Loucy (cell line): ENCODE results near the gene NXF3.
"Not testable (repeated sequence)": the region's sequence is repeated elsewhere in the genome, so short reads cannot be mapped to it uniquely, and the experiment has no call there.

Experiments used
- H2AFZ ChIP-seq: fragments of 200-600 bp; sonication (generic); 2 replicates; pipeline ENCODE4 v1.6.0; 2016; ENCODE audit warnings: antibody characterized with exemption, mild to moderate bottlenecking, low read length, moderate library complexity
- H3F3A ChIP-seq: fragments of 200-600 bp; 2 replicates; pipeline ENCODE4 v1.6.0; 2016; ENCODE audit warnings: antibody characterized with exemption, low read depth, mild to moderate bottlenecking
- H3K27me3 ChIP-seq: fragments of 200-600 bp; sonication (generic); 2 replicates; pipeline ENCODE4 v1.6.1; 2014; ENCODE audit warnings: low read length, mild to moderate bottlenecking; ENCODE audit not compliant: insufficient read depth, poor library complexity, severe bottlenecking
- H3K36me3 ChIP-seq: fragments of 200-600 bp; sonication (generic); 2 replicates; pipeline ENCODE4 v1.6.1; 2016; ENCODE audit warnings: low read length; ENCODE audit not compliant: insufficient read depth
- H3K4me1 ChIP-seq: fragments of 200-600 bp; sonication (generic); 2 replicates; pipeline ENCODE4 v1.5.1; 2014; ENCODE audit warnings: low read length, mild to moderate bottlenecking; ENCODE audit not compliant: insufficient read depth, poor library complexity, severe bottlenecking
- H3K4me2 ChIP-seq: fragments of 200-600 bp; sonication (generic); 2 replicates; pipeline ENCODE4 v1.6.0; 2014; ENCODE audit warnings: antibody characterized with exemption, low read length, low read depth, mild to moderate bottlenecking; ENCODE audit not compliant: poor library complexity, severe bottlenecking
- H3K4me3 ChIP-seq: fragments of 200-600 bp; sonication (generic); 2 replicates; pipeline ENCODE4 v1.5.1; 2014; ENCODE audit warnings: low read length, mild to moderate bottlenecking, mixed read lengths; ENCODE audit not compliant: poor library complexity, severe bottlenecking
- H3K79me2 ChIP-seq: fragments of 200-600 bp; sonication (generic); 2 replicates; pipeline ENCODE4 v1.6.1; 2014; ENCODE audit warnings: low read length; ENCODE audit not compliant: insufficient read depth
- H3K9ac ChIP-seq: fragments of 200-600 bp; sonication (generic); 2 replicates; pipeline ENCODE4 v1.6.0; 2014; ENCODE audit warnings: mild to moderate bottlenecking, low read depth, low read length, moderate library complexity; ENCODE audit not compliant: poor library complexity, severe bottlenecking
- H3K9me2 ChIP-seq: fragments of 200-600 bp; sonication (generic); replicated peaks from 2 replicates; pipeline ENCODE4 v1.6.1; 2016; ENCODE audit warnings: low read depth, low read length, mixed read lengths
- H3K9me3 ChIP-seq: fragments of 200-600 bp; sonication (generic); 2 replicates; pipeline ENCODE4 v1.6.1; 2014; ENCODE audit warnings: mild to moderate bottlenecking, antibody characterized with exemption, low read length, low read depth; ENCODE audit not compliant: insufficient read depth
- H4K20me1 ChIP-seq: fragments of 200-600 bp; sonication (generic); 2 replicates; pipeline ENCODE4 v1.6.0; 2014; ENCODE audit warnings: antibody characterized with exemption, low read length, mild to moderate bottlenecking; ENCODE audit not compliant: insufficient read depth, poor library complexity, severe bottlenecking
- CTCF ChIP-seq: fragments of 200-600 bp; sonication (generic); conservative IDR thresholded peaks from 2 replicates; pipeline ENCODE4 v1.5.1; 2014; ENCODE audit warnings: mild to moderate bottlenecking, antibody characterized with exemption, low read length
- EZH2phosphoT487 ChIP-seq: fragments of 200-600 bp; IDR thresholded peaks from 2 replicates; pipeline ENCODE4 v1.6.1; 2018; ENCODE audit warnings: antibody characterized with exemption, mild to moderate bottlenecking, moderate library complexity, borderline replicate concordance

NXF3 gene

GRCh38 chrX:103092942-103093341 is at the start of gene NXF3:
Gene NXF3, minus strand, starts transcription at chrX:103093143. Its CDS starts 120 bp downstream, at chrX:103093023.
- Histone ChIP-seq H3K36me3 (no peaks in the 10 kb centered on the region), H2AFZ (peak within 1 kb of the TSS; percentile 84), H3K27me3 (no peaks in the 10 kb centered on the region), H3K9ac (no peak within 1 kb of the TSS), H3K9me3 (no peaks in the 10 kb centered on the region), H3F3A (no peaks in the 10 kb centered on the region), H3K79me2 (no peaks in the 10 kb centered on the region), H3K4me1 (peaks cover 9% of the 10 kb centered on the region), H3K4me3 (peak within 1 kb of the TSS; percentile 57), H3K9me2 (no peaks in the 10 kb centered on the region), H4K20me1 (no peaks in the 10 kb centered on the region), H3K4me2 (peak within 1 kb of the TSS; percentile 58)
- TF ChIP-seq EZH2phosphoT487 (no peak), CTCF (no peak)

GRCh38 chrX:103136528-103136927 is 43.6 kb upstream of the NXF3 start:
- not testable (repeated sequence) for H3K4me2 ChIP-seq, H4K20me1 ChIP-seq, H3K4me3 ChIP-seq, H3K9me2 ChIP-seq, H3K4me1 ChIP-seq, H3K27me3 ChIP-seq, H3K79me2 ChIP-seq, H3K9me3 ChIP-seq, H2AFZ ChIP-seq, H3K9ac ChIP-seq, H3F3A ChIP-seq, H3K36me3 ChIP-seq

- Histone ChIP-seq H3K4me3 (no peak overlapping the region), H3F3A (no peaks in the 10 kb centered on the region), H2AFZ (no peak overlapping the region), H4K20me1 (no peaks in the 10 kb centered on the region), H3K4me1 (peaks cover 8% of the 10 kb centered on the region), H3K9me2 (no peaks in the 10 kb centered on the region), H3K4me2 (no peak overlapping the region), H3K9me3 (no peaks in the 10 kb centered on the region), H3K36me3 (no peaks in the 10 kb centered on the region), H3K9ac (no peak overlapping the region), H3K27me3 (no peaks in the 10 kb centered on the region), H3K79me2 (no peaks in the 10 kb centered on the region)
- TF ChIP-seq CTCF: no peak
- TF ChIP-seq EZH2phosphoT487: no peak
Measured at GRCh38 chrX:103124284-103124683, 31.3 kb upstream of the NXF3 start.

- no peak overlapping the region for H3K4me2 ChIP-seq
- no peak for TF ChIP-seq EZH2phosphoT487
- TF ChIP-seq CTCF: no peak
Measured at GRCh38 chrX:103120748-103121147, 27.8 kb upstream of the NXF3 start.

GRCh38 chrX:103116970-103117369 is 24.0 kb upstream of the NXF3 start:
- not testable (repeated sequence) for H4K20me1 ChIP-seq, H3F3A ChIP-seq, H3K9me2 ChIP-seq, H3K36me3 ChIP-seq, H3K4me2 ChIP-seq, H3K27me3 ChIP-seq, H3K9me3 ChIP-seq, H3K4me1 ChIP-seq, H3K4me3 ChIP-seq, H2AFZ ChIP-seq, H3K9ac ChIP-seq, H3K79me2 ChIP-seq

More at GRCh38 chrX:103120748-103121147, 27.8 kb upstream of the NXF3 start:
- no peaks in the 10 kb centered on the region for H3K79me2 ChIP-seq
- no peaks in the 10 kb centered on the region for H3K9me2 ChIP-seq
- no peaks in the 10 kb centered on the region for H3K4me1 ChIP-seq
- H3K9me3 ChIP-seq: no peaks in the 10 kb centered on the region
- no peaks in the 10 kb centered on the region for H3F3A ChIP-seq
- no peaks in the 10 kb centered on the region for H3K27me3 ChIP-seq
- no peak overlapping the region for H3K4me3 ChIP-seq
- no peak overlapping the region for H3K9ac ChIP-seq
- no peaks in the 10 kb centered on the region for H3K36me3 ChIP-seq
- H4K20me1 ChIP-seq: no peaks in the 10 kb centered on the region
- no peak overlapping the region for H2AFZ ChIP-seq
